Measurements from ENCODE around the gene CHRNA7.

The CHRNA7 gene

DNA sequence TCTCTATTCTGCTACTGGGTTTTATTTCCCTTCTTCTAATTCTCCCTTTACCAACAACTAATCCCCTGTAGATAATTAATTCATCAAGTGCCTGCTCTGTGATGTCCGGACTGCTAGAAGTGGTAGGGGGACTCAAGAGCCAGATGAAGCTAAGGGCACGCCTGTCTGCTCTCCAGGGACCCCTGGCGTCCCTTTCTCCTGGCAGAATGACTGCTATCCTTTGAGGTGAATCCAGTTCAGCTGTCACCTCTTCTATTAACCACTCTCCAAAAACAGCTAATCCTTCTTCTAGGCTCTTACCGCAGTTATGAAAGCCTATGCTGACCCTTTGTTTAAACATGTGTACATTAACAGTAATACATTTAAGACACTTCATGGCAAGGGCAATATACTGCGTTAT lies 1.4 kb upstream of the CHRNA7 start:
- Histone ChIP-seq H3K79me2 (ENCODE audit: insufficient read depth, low read length) (no peaks in the 10 kb centered on the region), H3K27ac (ENCODE audit: low read depth, low read length, poor library complexity, severe bottlenecking) (no peak overlapping the region), H2AFZ (ENCODE audit: low read length) (no peak overlapping the region), H4K20me1 (ENCODE audit: insufficient read depth, low read length) (no peaks in the 10 kb centered on the region), H3K4me2 (ENCODE audit: low read length) (no peak overlapping the region), H3K4me1 (ENCODE audit: insufficient read depth, low read length, severe bottlenecking) (no peaks in the 10 kb centered on the region), H3K36me3 (ENCODE audit: insufficient read depth, low read length) (no peaks in the 10 kb centered on the region), H3K9ac (ENCODE audit: low read length) (no peak overlapping the region), H3F3A (ENCODE audit: insufficient read depth, low read length) (no peaks in the 10 kb centered on the region), H3K9me2 (ENCODE audit: low read depth, low read length) (no peaks in the 10 kb centered on the region), H3K9me3 (ENCODE audit: low read length) (no peaks in the 10 kb centered on the region), H3K4me3 (ENCODE audit: low read depth, low read length, poor library complexity, severe bottlenecking) (no peak overlapping the region), H3K27me3 (ENCODE audit: insufficient read depth, low read length) (no peaks in the 10 kb centered on the region)
- TF ChIP-seq, protein P1, sequence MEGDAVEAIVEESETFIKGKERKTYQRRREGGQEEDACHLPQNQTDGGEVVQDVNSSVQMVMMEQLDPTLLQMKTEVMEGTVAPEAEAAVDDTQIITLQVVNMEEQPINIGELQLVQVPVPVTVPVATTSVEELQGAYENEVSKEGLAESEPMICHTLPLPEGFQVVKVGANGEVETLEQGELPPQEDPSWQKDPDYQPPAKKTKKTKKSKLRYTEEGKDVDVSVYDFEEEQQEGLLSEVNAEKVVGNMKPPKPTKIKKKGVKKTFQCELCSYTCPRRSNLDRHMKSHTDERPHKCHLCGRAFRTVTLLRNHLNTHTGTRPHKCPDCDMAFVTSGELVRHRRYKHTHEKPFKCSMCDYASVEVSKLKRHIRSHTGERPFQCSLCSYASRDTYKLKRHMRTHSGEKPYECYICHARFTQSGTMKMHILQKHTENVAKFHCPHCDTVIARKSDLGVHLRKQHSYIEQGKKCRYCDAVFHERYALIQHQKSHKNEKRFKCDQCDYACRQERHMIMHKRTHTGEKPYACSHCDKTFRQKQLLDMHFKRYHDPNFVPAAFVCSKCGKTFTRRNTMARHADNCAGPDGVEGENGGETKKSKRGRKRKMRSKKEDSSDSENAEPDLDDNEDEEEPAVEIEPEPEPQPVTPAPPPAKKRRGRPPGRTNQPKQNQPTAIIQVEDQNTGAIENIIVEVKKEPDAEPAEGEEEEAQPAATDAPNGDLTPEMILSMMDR (IDR thresholded peaks at IDR 0.05; ENCODE audit: low read length) = no peak
- no peak for TF ChIP-seq EZH2 (IDR thresholded peaks at IDR 0.05; ENCODE audit: borderline replicate concordance, low read length)

DNA sequence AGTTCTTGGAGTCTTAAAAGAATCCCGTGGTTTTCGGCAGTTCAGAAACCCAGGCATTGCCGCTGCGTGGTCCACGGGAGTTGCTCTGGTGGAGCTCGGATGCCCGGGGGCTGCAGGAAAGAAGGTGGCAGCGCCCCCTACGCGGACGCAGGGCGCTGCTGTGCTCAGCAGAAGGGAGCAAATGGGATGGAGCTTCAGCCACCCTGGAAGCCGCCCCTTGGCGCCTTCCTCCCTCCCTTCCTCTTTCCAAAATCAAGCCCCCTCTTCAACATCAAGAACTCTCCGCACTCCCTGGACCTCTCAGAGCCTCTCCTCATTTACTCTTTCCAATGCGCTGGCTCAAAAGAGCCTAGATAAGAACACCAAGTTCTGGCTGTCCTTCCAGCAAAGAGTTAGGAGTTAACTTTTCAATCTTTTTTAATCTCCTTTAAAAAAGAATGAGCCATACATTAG lies 880 bp upstream of the CHRNA7 start:
- no peaks in the 10 kb centered on the region for H4K20me1 ChIP-seq (ENCODE audit: insufficient read depth, low read length)
- no peaks in the 10 kb centered on the region for H3K9me2 ChIP-seq (ENCODE audit: low read depth, low read length)
- no peaks in the 10 kb centered on the region for H3K36me3 ChIP-seq (ENCODE audit: insufficient read depth, low read length)
- H3K4me1 ChIP-seq (ENCODE audit: insufficient read depth, low read length, severe bottlenecking) = no peaks in the 10 kb centered on the region
- H3K79me2 ChIP-seq (ENCODE audit: insufficient read depth, low read length) = no peaks in the 10 kb centered on the region
- H3K27me3 ChIP-seq (ENCODE audit: insufficient read depth, low read length) = no peaks in the 10 kb centered on the region
- no peak for TF ChIP-seq EZH2 (IDR thresholded peaks at IDR 0.05; ENCODE audit: borderline replicate concordance, low read length)
- TF ChIP-seq, protein P1 (IDR thresholded peaks at IDR 0.05; ENCODE audit: low read length) = no peak; the same call in 1 of the 2 replicates
- no peak overlapping the region for H3K4me2 ChIP-seq (ENCODE audit: low read length)
- H3K9me3 ChIP-seq (ENCODE audit: low read length) = no peaks in the 10 kb centered on the region
- H3F3A ChIP-seq (ENCODE audit: insufficient read depth, low read length) = no peaks in the 10 kb centered on the region
- H3K4me3 ChIP-seq (ENCODE audit: low read depth, low read length, poor library complexity, severe bottlenecking) = no peak overlapping the region
- no peak overlapping the region for H3K27ac ChIP-seq (ENCODE audit: low read depth, low read length, poor library complexity, severe bottlenecking)
- no peak overlapping the region for H2AFZ ChIP-seq (ENCODE audit: low read length)
- H3K9ac ChIP-seq (ENCODE audit: low read length) = no peak overlapping the region

DNA sequence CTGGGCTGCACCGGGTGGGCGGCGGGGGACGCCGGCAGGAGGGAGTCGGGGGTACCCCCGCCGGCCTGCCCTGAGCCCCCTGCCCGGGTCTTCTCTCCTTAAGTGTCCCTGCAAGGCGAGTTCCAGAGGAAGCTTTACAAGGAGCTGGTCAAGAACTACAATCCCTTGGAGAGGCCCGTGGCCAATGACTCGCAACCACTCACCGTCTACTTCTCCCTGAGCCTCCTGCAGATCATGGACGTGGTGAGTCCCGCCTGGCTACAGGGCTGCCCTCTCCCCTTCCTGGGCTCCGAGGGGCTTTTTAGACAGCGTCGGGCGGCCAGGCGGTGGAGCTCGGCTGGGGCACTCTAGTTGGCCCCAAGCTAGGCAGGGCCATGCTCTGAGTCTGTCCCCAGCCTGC lies 480 bp downstream of the CHRNA7 start:
- H4K20me1 ChIP-seq (ENCODE audit: insufficient read depth, low read length) = no peaks in the 10 kb centered on the region
- no peak overlapping the region for H3K9ac ChIP-seq (ENCODE audit: low read length)
- no peaks in the 10 kb centered on the region for H3K79me2 ChIP-seq (ENCODE audit: insufficient read depth, low read length)
- no peak for TF ChIP-seq EZH2 (IDR thresholded peaks at IDR 0.05; ENCODE audit: borderline replicate concordance, low read length)
- TF ChIP-seq, protein P1 (IDR thresholded peaks at IDR 0.05; ENCODE audit: low read length) = no peak
- H3K9me3 ChIP-seq (ENCODE audit: low read length) = no peaks in the 10 kb centered on the region
- no peaks in the 10 kb centered on the region for H3K9me2 ChIP-seq (ENCODE audit: low read depth, low read length)
- H3K4me2 ChIP-seq (ENCODE audit: low read length) = no peak overlapping the region
- no peaks in the 10 kb centered on the region for H3F3A ChIP-seq (ENCODE audit: insufficient read depth, low read length)
- H3K27me3 ChIP-seq (ENCODE audit: insufficient read depth, low read length) = no peaks in the 10 kb centered on the region
- H2AFZ ChIP-seq (ENCODE audit: low read length) = no peak overlapping the region
- H3K27ac ChIP-seq (ENCODE audit: low read depth, low read length, poor library complexity, severe bottlenecking) = no peak overlapping the region
- no peak overlapping the region for H3K4me3 ChIP-seq (ENCODE audit: low read depth, low read length, poor library complexity, severe bottlenecking)
- no peaks in the 10 kb centered on the region for H3K36me3 ChIP-seq (ENCODE audit: insufficient read depth, low read length)
- no peaks in the 10 kb centered on the region for H3K4me1 ChIP-seq (ENCODE audit: insufficient read depth, low read length, severe bottlenecking)

Data from OCI-LY1 (cell line).